HepG2 (cell line): Measurements from ENCODE around the gene BCL2L1. TPM values are rescaled to one million over a fixed set of nuclear protein-coding genes. Genes with fewer than 3 reads are reported as not detected.

Experiments used
- ATAC-seq: fragments of 200-7000 bp; cut with Tn5 transposase; 3 replicates; pipeline ENCODE4 v1.9.1; 2020; ENCODE audit warnings: mild to moderate bottlenecking, moderate library complexity
- BruUV-seq: library from RNA; stranded (reverse); fragments of 400-500 nt; replicated peaks from 2 replicates; lab custom pipeline; 2021; lab: Mats Ljungman, UMichigan
- CTCF ChIA-PET: fragments of 300-600 bp; formaldehyde crosslinking; extraction: SDS; loops from one replicate; lab custom pipeline; 2021; ENCODE audit warnings: low total read pairs, inconsistent platforms, low intra/inter-chr PET ratio; lab: Yijun Ruan, JAX
- POLR2A ChIA-PET: fragments of 350-600 bp; sonication (Branson Sonifier 250); formaldehyde crosslinking; loops from one replicate; lab custom pipeline; 2020; ENCODE audit warnings: antibody characterized with exemption, inconsistent platforms; lab: Yijun Ruan, JAX
- DNase-seq: peaks from one replicate; pipeline ENCODE4 v3.0.0-alpha.2; 2015; ENCODE audit warnings: low spot score
- FAIRE-seq: peaks from 3 replicates; lab custom pipeline; 2011; peaks lifted over from hg19 to GRCh38; lab: Jason Lieb, UNC
- H2AFZ ChIP-seq: one replicate; pipeline ENCODE4 v1.6.1; 2011; ENCODE audit warnings: low read length, inconsistent platforms
- H3K27ac ChIP-seq: fragments of 300-600 bp; 3 replicates; pipeline ENCODE4 v1.8.0; 2011; ENCODE audit warnings: mixed run types, mild to moderate bottlenecking, mixed read lengths, low read length, inconsistent platforms; ENCODE audit not compliant: insufficient read depth; ENCODE audit errors: extremely low read length
- H3K27me3 ChIP-seq, 2 experiments: fragments of 200-600 bp in 1 of 2; 2 replicates in 1 of 2; 3 replicates in 1 of 2; pipeline versions ENCODE4 v1.6.0 to v1.8.0; 2011; ENCODE audit warnings: low read length in 2 of 2, mild to moderate bottlenecking in 2 of 2, moderate library complexity in 2 of 2, inconsistent platforms in 1 of 2; ENCODE audit not compliant: insufficient read depth in 2 of 2, control insufficient read depth in 1 of 2
- H3K36me3 ChIP-seq, 2 experiments: fragments of 200-600 bp in 1 of 2; replicated peaks in 1 of 2; 2 replicates in 1 of 2; 3 replicates in 1 of 2; pipeline versions ENCODE4 v1.5.1 to v1.8.0; 2011; ENCODE audit warnings: low read length in 2 of 2, inconsistent platforms in 1 of 2; ENCODE audit not compliant: insufficient read depth in 2 of 2, control insufficient read depth in 1 of 2
- H3K4me1 ChIP-seq: 2 replicates; pipeline ENCODE4 v1.5.1; 2012; ENCODE audit warnings: low read length, inconsistent platforms; ENCODE audit not compliant: insufficient read depth
- H3K4me2 ChIP-seq: 2 replicates; pipeline ENCODE4 v1.6.0; 2011; ENCODE audit warnings: low read depth, low read length, inconsistent platforms
- H3K4me3 ChIP-seq, 3 experiments: fragments of 200-600 bp in 1 of 3; sonication (generic), shearing (Covaris generic) in 1 of 3; replicated peaks in 1 of 3; 2 replicates each; pipeline ENCODE4 v1.5.1; 2011 to 2016; ENCODE audit warnings: low read length in 3 of 3, inconsistent platforms in 2 of 3, low read depth in 2 of 3, mild to moderate bottlenecking in 2 of 3, control low read depth in 1 of 3, mixed read lengths in 1 of 3; ENCODE audit not compliant: insufficient read depth in 1 of 3
- H3K79me2 ChIP-seq: one replicate; pipeline ENCODE4 v1.6.1; 2011; ENCODE audit warnings: low read length, inconsistent platforms; ENCODE audit not compliant: insufficient read depth
- H3K9ac ChIP-seq: 2 replicates; pipeline ENCODE4 v1.6.0; 2011; ENCODE audit warnings: mild to moderate bottlenecking, low read depth, low read length, inconsistent platforms; ENCODE audit not compliant: insufficient read depth
- H3K9me3 ChIP-seq: 2 replicates; pipeline ENCODE4 v1.5.1; 2012; ENCODE audit warnings: mild to moderate bottlenecking, low read length
- H4K20me1 ChIP-seq: 2 replicates; pipeline ENCODE4 v1.6.0; 2011; ENCODE audit warnings: inconsistent platforms, mild to moderate bottlenecking, low read length, moderate library complexity; ENCODE audit not compliant: insufficient read depth
- CHD2 ChIP-seq: IDR thresholded peaks from 2 replicates; pipeline ENCODE4 v1.6.1; 2011; ENCODE audit warnings: low read depth, low read length, improper control_type of control experiment
- FOXP1 ChIP-seq, 2 experiments: fragments of 450-650 bp in 1 of 2; IDR thresholded peaks; 2 replicates each; pipeline ENCODE4 v1.6.1; 2017 to 2018; ENCODE audit warnings: antibody characterized with exemption in 1 of 2
- GLI4 ChIP-seq: sonication (generic); formaldehyde crosslinking; IDR thresholded peaks from 2 replicates; pipeline ENCODE4 v1.5.1; 2020; ENCODE audit warnings: missing genetic modification reagents, mild to moderate bottlenecking, moderate library complexity, borderline replicate concordance
- IKZF4 ChIP-seq: sonication (generic); formaldehyde crosslinking; IDR thresholded peaks from 2 replicates; pipeline ENCODE4 v1.5.1; 2020; ENCODE audit warnings: borderline replicate concordance, mild to moderate bottlenecking, low read depth, missing genetic modification reagents; ENCODE audit errors: not compliant biosample characterization
- ISL2 ChIP-seq: sonication (generic); formaldehyde crosslinking; IDR thresholded peaks from 2 replicates; pipeline ENCODE4 v1.5.0; 2020; ENCODE audit warnings: missing genetic modification reagents
- KMT2B ChIP-seq: IDR thresholded peaks from 2 replicates; pipeline ENCODE4 v1.6.1; 2016; ENCODE audit warnings: missing genetic modification reagents, missing compliant biosample characterization
- PAX8 ChIP-seq: sonication (generic); formaldehyde crosslinking; IDR thresholded peaks from 2 replicates; pipeline ENCODE4 v1.8.0; 2022; ENCODE audit warnings: mild to moderate bottlenecking, missing genetic modification reagents, borderline replicate concordance
- POLR2A ChIP-seq, 2 experiments: IDR thresholded peaks; 2 replicates each; pipeline ENCODE4 v1.6.1; 2011; ENCODE audit warnings: low read depth in 2 of 2, low read length in 2 of 2, mild to moderate bottlenecking in 1 of 2, moderate library complexity in 1 of 2; ENCODE audit not compliant: insufficient read depth in 1 of 2
- SOX13 ChIP-seq, 3 experiments: fragments of 450-650 bp in 1 of 3; sonication (generic) in 1 of 3; formaldehyde crosslinking in 1 of 3; IDR thresholded peaks in 2 of 3; conservative IDR thresholded peaks in 1 of 3; 2 replicates each; pipeline versions ENCODE4 v1.5.0 to v1.6.1; 2016 to 2020; ENCODE audit warnings: antibody characterized with exemption in 1 of 3, mild to moderate bottlenecking in 1 of 3, missing compliant biosample characterization in 1 of 3, missing genetic modification reagents in 1 of 3, moderate library complexity in 1 of 3
- TEAD3 ChIP-seq: optimal IDR thresholded peaks from 2 replicates; pipeline ENCODE3; 2016; ENCODE audit warnings: borderline replicate concordance
- ZKSCAN8 ChIP-seq: IDR thresholded peaks from 2 replicates; pipeline ENCODE4 v1.6.1; 2016; ENCODE audit warnings: borderline replicate concordance, missing genetic modification reagents, missing compliant biosample characterization
- ZNF670 ChIP-seq: sonication (generic); formaldehyde crosslinking; IDR thresholded peaks from 2 replicates; pipeline ENCODE4 v1.8.0; 2022; ENCODE audit warnings: mild to moderate bottlenecking, missing genetic modification reagents, borderline replicate concordance
- WGBS: methylation state at CpG from one replicate; pipeline ENCODE4 v1.1.6; 2017; ENCODE audit warnings: low lambda C conversion rate; 5-methylcytosine and 5-hydroxymethylcytosine counted together
- in situ Hi-C: cut with HindIII; loops from 2 replicates; pipeline ENCODE4 v1.10.0; 2017; ENCODE audit warnings: low pct_unique_long_range_greater_than_20kb; ENCODE audit not compliant: extremely low pct_ligation_motif_present
- intact Hi-C: fragments of 100-400 bp; cut with micrococcal nuclease; formaldehyde crosslinking; loops from one replicate; pipeline ENCODE4 v1.10.0; 2022; ENCODE audit not compliant: unreplicated experiment
- polyA plus RNA-seq, 8 experiments: library from polyadenylated mRNA; depleted of rRNA in 3 of 8; stranded (reverse) in 7 of 8; unstranded in 1 of 8; fragments of >200 nt; fragmentation: Illumina TruSeq in 4 of 8; extraction: Trizol in 4 of 8; gene quantifications; 2 replicates each; pipeline versions ENCODE4 v1.2.1 to v1.2.3, GENCODE V29; 2011 to 2016; ENCODE audit warnings: low read depth in 4 of 8, missing spikeins in 1 of 8, mixed read lengths in 1 of 8; ENCODE audit not compliant: insufficient read depth in 1 of 8
- total RNA-seq, 5 experiments: library from RNA; depleted of rRNA; stranded (reverse); fragments of >200 nt; fragmentation: Illumina TruSeq; extraction: Trizol; gene quantifications; 2 replicates each; pipeline ENCODE4 v1.2.3, GENCODE V29; 2016; ENCODE audit warnings: low read depth in 1 of 5
- TF ChIP-seq, protein P1 (sequence below), 2 experiments: sonication (generic) in 1 of 2; formaldehyde crosslinking in 1 of 2; IDR thresholded peaks; 2 replicates each; pipeline versions ENCODE4 v1.4.0 to v1.6.1; 2018 to 2020; ENCODE audit warnings: missing genetic modification reagents in 2 of 2, borderline replicate concordance in 1 of 2, low read depth in 1 of 2, mild to moderate bottlenecking in 1 of 2, missing biosample characterization in 1 of 2
- TF ChIP-seq, protein P2 (sequence below): sonication (generic); formaldehyde crosslinking; IDR thresholded peaks from 2 replicates; pipeline ENCODE4 v1.4.0; 2020; ENCODE audit warnings: mild to moderate bottlenecking, missing genetic modification reagents

The BCL2L1 gene
- total and polyA plus RNA-seq, 2 of the 13 experiments (the other 11 are each of a cell fraction or from before 2014, with no cell fraction given) = 164 to 258 TPM

GRCh38 chr20:31716818-31717477 is 5.7 kb downstream of the BCL2L1 start (continued):
- TF ChIP-seq PAX8 (CRISPR knock-in tag) (no peak; the same call in 1 of the 2 replicates), KMT2B (0 out of 2 replicates have a peak, but pooled peaks have one; percentile 11), IKZF4 (CRISPR knock-in tag) (no peak)
- TF ChIP-seq, protein P1, sequence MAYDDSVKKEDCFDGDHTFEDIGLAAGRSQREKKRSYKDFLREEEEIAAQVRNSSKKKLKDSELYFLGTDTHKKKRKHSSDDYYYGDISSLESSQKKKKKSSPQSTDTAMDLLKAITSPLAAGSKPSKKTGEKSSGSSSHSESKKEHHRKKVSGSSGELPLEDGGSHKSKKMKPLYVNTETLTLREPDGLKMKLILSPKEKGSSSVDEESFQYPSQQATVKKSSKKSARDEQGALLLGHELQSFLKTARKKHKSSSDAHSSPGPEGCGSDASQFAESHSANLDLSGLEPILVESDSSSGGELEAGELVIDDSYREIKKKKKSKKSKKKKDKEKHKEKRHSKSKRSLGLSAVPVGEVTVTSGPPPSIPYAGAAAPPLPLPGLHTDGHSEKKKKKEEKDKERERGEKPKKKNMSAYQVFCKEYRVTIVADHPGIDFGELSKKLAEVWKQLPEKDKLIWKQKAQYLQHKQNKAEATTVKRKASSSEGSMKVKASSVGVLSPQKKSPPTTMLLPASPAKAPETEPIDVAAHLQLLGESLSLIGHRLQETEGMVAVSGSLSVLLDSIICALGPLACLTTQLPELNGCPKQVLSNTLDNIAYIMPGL (CRISPR knock-in tag; IDR thresholded peaks at IDR 0.05; ENCODE audit: borderline replicate concordance in 1 of 2, low read depth in 1 of 2) = 0 out of 4 replicates have a peak, but pooled peaks of 1 of the 2 experiments have one; percentile 30

GRCh38 chr20:31716351-31716750 is 6.3 kb downstream of the BCL2L1 start:
- no peak for FAIRE-seq
- POLR2A ChIA-PET = interaction anchor here (0.6 to 33.2 kb wide), 7 partner anchors 15 to 112 kb away, joined by 3 to 2822 read pairs (median 12); partner anchors contain the start of genes ID1 and TPX2
- peaks cover 93% of the 10 kb centered on the region for H3K4me1 ChIP-seq

More at GRCh38 chr20:31716351-31716750, 6.3 kb downstream of the BCL2L1 start:
- no peaks in the 10 kb centered on the region; a peak in 1 of 5 replicates for H3K27me3 ChIP-seq
- BruUV-seq = no TSS peak
- 56% methylated on average over 1 of the region's 1 CpG for WGBS
- intact Hi-C loops (no loop called here), in situ Hi-C loops (no loop called here)
- H3K9me3 ChIP-seq = no peaks in the 10 kb centered on the region
- peak overlapping the region; percentile 83 for H3K4me2 ChIP-seq
- TF ChIP-seq ZNF670 (CRISPR knock-in tag) (no peak), FOXP1 (IDR thresholded peaks at IDR 0.05) (no peak), FOXP1 (CRISPR knock-in tag; IDR thresholded peaks at IDR 0.05) (0 out of 2 replicates have a peak, but pooled peaks have one; percentile 18), SOX13 (IDR thresholded peaks at IDR 0.05) (no peak), SOX13 (CRISPR knock-in tag; conservative IDR thresholded peaks at IDR 0.05 in 1 of 2, IDR thresholded peaks at IDR 0.05 in 1 of 2) (peak in 1 of 2 experiments; percentile 9; a peak in 1 of 4 replicates), POLR2A (IDR thresholded peaks at IDR 0.05; ENCODE audit: insufficient read depth in 1 of 2, low read depth in 2 of 2, low read length in 2 of 2) (0 out of 4 replicates have a peak, but pooled peaks of 1 of the 2 experiments have one; percentile 1), ZKSCAN8 (CRISPR knock-in tag) (peak; percentile 66; the same call in 1 of the 2 replicates), GLI4 (CRISPR knock-in tag) (peak; percentile 22; the same call in 1 of the 2 replicates), ISL2 (CRISPR knock-in tag) (no peak), TEAD3 (no peak), CHD2 (no peak)
- TF ChIP-seq, protein P2, sequence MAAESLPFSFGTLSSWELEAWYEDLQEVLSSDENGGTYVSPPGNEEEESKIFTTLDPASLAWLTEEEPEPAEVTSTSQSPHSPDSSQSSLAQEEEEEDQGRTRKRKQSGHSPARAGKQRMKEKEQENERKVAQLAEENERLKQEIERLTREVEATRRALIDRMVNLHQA (CRISPR knock-in tag) = 0 out of 2 replicates have a peak, but pooled peaks have one; percentile 36
- H3K9ac ChIP-seq = peak overlapping the region; percentile 58
- H3K4me3 ChIP-seq = peak overlapping the region; percentile 45 to 50 (median 49); a peak in 4 of 6 replicates
- peaks cover 98% of the 10 kb centered on the region for H3K79me2 ChIP-seq
- H3K36me3 ChIP-seq = peaks cover 20 to 73% of the 10 kb centered on the region in 2 experiments
- H3K27ac ChIP-seq = peak overlapping the region; percentile 38
- no peak overlapping the region for H2AFZ ChIP-seq
- no peak for ATAC-seq
- no peak for DNase-seq
- H4K20me1 ChIP-seq = peaks cover 9% of the 10 kb centered on the region; the same call in 1 of the 2 replicates
- CTCF ChIA-PET = no interaction called here
